ENCODE data around the gene VPS39.

- TF ChIP-seq CTCF (IDR thresholded peaks at IDR 0.05; ENCODE audit: low read length) (no peak), EZH2 (optimal IDR thresholded peaks at IDR 0.05; ENCODE audit: low read depth, low read length) (no peak)
Observed at GRCh38 chr15:42121682-42122081, 86.4 kb downstream of the VPS39 start.

Measured in MM.1S (cell line).